Ammon's horn (tissue), 1 donor: ENCODE data around the gene SH2D7.

ENCODE experiments used
- DNase-seq: peaks from one replicate; pipeline ENCODE4 v3.0.0-alpha.2; 2016; ENCODE audit warnings: low spot score

SH2D7 gene

DNA sequence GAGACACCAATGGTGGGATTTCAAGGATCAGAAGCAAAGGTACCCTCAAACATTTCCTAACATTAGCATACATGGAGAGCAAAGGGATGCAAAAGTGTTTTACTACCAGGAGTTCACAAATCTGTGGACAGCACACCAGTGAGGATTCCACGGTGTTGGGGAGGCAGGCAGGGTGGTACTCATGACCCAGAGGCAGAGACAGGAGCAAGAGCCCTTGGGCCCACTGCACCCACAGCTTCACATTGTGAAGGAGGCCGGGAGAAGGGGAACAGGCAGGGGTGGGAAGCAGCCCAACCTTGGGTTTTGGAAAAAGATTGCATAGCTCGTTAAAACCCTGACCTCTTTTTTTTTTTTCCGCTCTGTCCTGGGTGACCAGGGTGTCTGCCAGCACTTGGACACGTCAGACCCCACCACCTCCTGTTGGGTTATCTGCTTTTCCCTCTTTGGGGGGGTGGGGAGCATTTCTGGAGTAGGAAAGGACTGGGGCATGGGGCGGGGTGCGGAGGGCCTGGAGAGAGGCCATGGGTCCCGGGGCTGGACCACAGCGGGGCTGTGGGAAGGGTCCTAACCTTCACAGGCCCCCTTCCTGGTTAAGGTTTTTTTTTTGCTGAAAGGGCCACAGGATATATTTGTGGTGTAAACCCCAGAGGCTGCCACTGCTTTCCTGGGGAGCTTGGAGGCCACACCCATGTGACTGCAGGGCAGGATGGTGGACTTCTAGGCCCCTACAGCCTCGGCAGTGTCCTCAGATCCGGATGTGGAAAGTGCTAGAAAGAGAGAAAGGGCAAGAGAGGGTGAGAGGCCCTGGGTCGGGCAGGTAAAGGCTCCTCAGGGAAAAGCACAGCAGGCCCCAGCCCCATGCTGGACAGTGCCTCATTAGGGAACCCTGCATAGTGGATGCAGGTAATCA lies 12.5 kb downstream of the SH2D7 start:
- no peak for DNase-seq

DNA sequence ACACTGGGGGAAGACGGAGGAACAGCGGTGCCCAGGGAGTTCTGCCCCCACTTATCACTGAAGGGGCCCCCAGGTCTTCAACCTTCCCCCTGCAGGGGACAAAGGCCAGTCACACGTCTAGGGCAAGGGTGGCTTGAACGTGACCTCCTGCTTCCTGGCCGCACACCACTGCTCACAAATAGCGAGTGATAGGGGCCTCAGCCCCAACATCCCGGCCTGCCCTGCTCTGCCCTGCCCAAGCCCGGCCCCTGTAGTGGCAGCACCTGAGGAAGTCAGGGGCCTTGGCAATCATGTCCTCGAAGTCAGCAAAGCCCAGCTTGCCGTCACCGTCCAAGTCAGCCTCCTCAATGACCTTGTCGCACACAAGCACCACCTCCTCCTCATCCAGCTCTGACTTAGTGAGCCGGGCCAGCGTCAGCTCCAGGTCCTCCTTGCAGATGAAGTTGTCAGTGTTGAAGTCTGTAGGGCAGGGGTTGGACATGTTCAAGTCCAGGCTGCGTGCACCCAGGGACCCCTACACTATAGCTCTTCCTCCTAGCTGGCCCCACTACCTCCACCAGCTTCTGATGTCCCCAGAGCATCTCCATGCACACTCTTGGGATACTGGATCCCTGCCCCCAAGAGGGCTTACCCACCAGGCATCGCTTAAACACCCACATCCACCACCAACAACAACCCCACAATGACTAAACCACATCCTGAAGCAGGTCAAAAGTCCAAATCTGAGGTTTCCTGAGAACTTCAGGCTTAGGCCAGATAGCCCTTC lies 13.3 kb downstream of the SH2D7 start:
- DNase-seq: no peak

DNA sequence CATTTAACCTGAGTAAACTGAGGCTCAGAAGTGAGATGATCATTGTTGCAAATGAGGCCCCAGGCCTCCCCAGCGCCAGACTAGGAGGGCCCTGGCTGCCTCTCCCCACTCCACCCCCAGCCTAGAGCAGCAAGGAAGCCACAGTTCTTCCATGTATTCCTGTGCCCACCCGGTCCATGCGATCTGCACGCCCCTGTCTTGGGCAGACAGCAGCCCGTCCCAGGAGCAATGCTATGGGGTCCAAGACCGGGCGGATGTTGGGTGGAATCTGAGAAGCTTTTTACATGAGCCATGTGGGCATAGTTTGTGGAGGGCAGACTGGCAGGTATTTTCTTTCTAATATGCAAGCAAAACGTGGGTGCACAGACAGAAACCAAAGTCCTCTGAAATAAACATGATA lies 15.1 kb downstream of the SH2D7 start:
- no peak for DNase-seq

DNA sequence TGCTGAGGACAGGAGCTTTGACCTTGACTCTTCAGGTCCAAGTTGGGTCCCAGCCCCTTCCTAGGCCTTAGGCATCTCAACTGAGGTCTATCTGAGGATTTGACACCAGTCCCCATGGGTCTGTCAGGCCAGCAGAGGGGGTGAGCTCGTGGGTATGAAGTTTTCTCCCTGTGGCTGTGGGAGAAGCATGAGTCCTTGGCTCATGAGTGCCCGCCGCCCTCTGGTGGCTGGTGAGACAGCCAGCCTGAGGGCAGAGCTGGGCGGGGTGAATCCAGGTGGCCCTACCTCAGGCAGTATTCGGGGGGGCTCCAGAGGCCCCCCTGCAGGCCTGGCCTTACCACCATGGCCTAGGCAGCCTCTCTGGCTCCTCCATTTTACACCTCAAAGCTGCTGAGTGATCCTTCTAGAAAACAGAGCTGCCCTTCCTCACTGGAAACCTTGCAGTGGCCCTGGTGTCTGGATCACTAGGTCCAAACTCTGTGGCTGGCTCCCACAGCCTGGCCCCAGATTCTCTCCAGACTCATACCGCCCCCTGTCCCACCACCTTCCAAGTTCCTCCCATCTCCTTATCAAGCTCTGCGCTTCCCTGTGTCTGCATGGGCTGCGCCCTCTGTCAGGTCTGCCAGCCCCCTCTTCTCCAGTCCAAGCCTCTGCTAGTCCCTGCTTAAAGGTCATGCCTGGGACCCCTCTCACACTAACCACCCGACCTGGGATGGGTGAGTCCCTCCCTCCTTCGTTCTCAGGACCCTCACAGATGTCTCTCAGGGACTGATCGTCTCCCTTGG lies 16.1 kb downstream of the SH2D7 start:
- peak; percentile 90 for DNase-seq

DNA sequence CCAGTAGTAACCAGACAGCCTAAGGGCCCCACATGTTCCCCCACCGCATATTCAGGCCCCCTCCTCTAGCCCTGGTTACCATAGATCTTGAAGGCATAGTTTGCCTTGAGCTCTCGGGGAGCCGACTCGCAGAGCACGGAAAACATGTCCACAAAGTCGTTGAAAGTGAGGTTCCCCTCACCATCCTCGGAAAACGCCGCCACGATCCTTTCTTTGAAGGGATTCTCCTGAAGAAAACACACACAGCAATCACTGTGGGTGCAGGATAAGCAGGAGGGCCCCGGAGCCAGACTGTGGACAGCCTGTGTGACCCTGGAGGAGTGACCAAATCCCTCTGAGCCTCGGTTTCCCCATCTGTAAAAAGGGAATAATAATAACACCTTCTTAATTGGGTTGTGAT lies 16.8 kb downstream of the SH2D7 start:
- no peak for DNase-seq

DNA sequence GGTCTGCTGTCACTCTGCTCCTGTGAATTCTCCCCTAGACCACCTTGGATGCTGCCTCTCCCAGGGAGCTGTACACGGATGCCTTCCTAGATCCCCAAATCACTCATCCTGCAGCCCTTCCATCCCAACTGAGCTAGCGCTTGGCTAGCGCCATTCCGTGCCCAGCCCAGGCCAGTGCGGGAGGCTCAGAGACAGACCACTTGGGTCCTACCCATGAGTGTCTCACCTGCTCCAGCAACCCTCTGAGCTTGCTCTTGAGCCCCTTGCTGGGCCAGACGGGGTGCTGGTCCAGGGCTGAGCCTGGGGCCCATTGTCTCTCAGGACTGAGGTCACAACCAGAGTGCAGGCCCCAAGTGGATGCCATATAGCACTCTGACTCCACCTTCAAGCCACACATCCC lies 17.7 kb downstream of the SH2D7 start:
- DNase-seq: no peak

DNA sequence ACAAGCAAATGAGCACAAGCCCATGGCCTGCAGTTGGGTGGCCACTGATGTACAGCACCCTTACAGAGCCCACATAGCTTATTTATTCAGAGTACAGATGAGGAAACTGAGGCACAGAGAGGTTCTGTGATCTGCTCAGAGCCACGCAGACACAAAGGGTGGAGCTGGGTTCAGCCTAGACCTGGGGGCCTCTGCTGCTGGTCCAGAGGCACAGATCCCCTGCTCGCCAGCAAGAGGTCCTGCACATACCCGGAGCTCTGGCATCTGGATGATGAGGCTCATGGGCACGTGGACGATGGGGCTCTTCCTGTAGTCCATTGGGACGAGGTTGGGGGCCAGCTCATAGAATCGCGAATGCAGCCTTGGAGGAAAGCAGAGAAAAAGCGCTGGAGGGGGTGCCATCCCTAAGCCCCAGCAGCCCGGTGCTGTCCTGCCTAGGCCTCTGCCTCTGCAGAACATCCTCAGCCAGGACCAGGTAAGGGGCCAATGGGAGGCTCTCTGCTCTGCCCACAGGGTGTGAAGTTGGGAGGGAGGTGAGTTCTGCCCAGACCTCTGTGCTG lies 18.6 kb downstream of the SH2D7 start:
- DNase-seq: no peak

DNA sequence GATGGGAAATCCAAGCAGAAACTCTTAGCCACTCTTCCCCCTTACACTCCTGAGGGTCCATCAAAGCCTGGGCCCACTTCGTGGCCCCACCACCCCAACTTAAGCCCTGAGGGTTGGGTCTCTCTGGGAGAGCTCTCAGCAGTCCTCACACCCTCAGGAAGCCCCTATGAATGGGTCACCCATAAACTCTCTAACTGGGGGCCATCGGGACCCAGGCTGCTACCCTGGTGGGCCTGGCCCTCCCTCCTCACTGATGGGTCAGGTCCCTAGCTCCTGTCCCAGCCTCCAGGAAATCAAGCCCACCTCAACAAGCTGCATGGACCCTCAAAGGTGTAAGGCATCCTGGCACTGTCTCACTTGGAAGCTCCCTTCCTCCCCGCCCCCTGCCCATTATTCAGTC lies 19.4 kb downstream of the SH2D7 start:
- DNase-seq: no peak

DNA sequence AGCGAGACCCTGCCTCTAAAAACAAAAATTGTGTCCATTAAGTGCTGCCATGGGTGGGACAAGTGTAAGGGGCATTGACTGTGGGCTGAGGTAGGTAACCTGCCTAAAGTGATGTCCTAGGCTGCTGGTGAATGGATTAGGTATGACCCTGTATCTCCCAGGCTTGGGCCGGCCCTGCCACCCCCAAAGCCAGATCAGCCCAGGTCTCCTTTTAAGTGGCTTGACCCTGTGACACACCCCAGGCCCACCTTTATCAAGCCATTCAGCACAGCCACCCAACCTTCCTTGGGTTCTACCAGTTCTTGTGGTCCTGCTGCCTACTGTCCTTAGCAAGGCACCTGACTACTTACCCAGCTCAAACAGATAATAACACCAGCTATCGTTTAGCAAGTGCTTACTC lies 20.2 kb downstream of the SH2D7 start:
- DNase-seq: no peak

DNA sequence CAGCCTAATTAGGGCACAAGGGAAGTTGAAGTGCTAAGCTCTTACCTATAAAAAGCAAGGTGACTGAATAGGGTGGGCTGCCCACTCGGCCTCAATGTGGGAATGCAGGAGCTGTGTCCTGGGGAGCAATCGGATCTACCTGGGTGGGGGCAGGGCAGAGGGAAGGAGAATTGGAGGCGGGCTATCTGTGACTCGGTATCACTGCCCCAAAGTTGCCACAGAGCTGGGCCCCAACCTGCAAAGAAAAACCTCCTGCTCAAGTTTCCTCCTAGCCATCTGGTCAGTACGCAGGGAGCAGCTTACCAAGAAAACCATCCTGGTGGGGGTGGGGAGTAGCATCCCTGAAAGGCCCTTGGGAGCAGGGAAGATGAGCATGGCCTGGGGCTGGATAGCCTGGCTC lies 28.2 kb downstream of the SH2D7 start:
- no peak for DNase-seq

DNA sequence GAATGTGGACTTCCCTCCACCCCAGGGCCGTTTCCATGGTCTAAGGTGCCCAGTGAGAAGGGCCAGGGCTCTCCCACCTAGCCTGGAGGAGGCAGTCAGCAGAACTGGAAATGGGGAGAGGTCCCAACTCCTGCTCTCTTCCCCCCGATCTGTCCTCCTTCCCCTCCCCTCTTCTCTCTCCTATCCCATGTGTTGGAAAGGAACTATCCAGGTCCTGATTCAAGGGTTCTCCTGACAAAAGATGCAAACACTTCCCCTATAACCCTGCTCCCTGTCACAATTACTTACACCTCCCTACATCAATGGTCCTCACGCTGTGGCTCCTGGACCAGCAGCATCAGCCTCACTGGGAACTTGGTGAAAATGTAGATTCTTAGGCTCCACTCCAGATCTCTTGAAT lies 32.9 kb downstream of the SH2D7 start:
- no peak for DNase-seq

DNA sequence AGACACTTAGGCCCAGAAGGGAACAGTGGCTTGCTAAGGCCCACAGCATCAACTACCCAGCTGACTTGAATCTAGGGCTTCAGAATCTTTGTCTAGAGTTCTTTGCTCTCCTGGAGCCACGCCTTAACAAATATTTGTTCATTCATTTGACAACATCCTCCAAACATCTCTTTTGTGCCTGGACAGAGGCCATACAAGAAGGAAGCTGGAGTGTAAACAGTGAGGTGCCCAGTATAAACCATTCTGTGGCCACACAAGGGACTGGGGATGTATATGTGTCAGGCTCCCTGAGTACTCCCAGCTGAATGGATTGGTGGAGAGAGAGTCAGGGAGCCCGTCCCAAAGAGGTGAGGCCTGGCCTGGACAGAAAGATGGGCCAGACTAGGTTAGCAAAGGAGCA lies 35.5 kb downstream of the SH2D7 start:
- DNase-seq: no peak

DNA sequence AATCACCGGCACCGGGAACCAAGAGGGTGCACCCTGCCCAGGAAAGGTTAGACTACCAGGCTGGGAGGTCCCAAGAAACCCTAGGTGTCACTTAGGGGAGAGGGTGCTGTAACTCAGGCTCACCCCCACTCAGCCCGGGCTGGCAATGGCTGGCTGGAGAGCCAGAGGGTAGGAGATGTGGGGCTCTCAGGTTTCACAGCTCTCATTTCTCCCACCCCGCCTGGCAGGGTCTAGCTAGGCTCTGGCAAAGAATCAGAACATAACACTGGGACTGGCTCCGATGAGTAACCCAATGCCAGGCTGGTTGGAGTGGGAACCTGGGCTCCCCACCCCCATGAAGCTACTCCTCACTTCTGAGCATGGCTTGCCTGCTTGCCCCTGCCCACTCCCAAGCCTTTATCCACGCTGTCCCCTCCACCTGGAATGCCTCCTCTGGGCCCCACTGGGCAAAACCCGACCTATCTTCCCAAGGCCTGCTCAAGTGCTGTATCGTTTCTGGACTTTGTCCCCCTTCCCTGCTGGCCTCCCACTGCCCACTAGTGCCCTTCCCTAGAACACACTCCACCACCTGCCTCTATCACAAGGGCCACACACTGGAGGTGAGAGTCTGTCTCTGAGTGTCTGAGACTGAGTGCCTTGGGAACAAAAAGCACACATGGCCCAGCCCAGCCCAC lies 36.9 kb downstream of the SH2D7 start:
- no peak for DNase-seq

DNA sequence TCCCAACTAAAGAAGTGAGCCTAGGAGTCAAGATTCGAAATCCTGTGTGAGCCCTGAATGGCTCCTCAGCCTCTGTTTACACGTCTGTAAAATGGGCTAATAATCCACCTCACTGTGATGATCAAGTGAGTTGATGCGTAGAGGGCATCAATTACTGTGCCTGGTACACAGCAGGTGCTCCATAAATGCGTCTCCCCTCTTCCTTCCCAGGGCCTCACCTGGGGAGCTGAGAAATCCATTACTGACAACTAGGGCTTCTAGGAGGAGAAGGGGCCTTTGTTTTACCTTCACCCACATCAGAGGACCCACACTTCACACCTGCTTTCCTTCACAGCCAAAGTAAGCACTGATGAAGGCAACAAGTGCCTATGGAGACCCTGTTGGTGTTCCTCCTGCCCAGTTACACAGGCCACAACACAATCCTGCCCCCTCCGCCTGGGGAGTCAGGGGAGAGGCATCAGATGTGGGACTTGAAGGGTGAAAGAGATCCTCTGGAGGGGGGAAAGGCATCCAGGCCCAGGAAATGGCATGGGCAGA lies 37.5 kb downstream of the SH2D7 start:
- DNase-seq: no peak

DNA sequence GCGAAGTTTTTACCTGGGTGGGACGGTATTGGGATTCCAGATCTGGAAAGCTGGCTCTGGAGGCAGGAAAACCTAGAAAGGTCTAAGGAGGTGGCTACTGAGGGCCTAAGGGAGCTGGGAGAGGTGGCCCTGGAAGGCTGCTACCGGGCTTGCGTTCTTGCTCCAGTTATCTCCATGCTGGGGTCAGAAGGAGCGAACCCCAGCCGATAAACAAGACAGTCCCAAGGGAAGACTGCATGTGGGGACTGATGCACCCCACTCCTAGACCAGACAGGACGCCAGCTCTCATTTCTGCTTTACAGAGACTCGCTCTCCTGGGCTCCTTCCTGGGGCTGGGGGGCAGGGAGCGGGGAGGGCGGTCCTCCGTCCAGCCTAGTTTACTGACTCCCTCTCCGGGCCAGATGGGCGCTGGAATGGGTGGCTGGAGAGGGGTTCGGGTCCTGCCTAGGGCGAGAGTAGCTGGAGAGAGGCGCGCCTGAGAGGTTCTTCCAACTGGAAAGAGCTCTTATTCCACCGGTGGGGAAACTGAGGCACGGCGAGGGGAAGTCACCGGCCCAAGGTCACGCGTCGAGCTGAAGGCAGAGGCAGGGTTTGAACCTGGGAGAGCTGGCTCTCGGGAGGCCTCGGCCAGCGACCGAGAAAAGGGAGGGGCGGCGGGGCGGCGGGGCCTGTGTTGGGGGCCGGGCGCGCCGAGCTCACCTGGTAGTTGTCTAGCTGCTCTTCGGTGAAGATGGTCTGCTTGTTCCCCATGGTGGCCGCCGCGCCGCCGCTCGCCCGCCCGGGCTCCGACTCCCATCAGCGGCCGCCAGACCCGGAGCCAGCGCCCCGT lies 38.3 kb downstream of the SH2D7 start:
- peak; percentile 21 for DNase-seq

DNA sequence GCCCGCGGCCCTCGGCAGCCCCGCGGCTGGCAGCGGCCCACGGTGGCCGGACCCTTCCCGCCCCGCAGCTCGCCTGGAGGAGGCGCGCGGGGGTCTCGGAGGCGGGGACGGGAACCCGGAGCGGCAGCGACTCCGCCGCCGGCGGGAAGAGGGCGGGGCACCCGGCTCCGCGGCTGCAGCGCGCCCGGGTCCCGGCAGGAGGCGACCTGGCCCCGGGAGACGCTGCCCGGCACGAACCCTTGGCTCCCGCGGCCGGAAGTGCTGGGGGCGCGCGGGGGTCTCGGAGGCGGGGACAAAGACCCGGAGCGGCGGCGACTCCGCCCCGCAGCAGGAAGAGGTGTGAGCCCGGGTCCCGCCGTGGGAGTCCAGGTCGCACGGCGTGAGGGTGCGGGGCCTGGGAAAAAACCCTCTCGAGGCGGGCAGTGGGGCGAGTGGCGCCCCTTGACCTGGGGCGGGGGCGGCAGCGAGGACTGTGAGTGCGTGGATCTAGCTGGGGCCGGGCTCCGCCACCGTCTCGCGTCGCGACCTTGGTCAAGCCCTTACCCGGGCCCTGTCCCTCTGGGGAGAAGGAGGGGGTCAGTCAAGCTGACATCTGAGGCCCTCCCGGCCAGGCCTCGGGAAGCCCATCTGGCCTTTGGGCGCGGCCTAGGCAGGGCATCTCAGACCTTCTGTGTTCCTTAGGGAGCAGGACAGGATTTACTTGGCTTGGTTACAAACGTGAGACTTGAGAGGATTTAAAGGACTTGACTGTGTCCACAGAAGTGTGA lies 39.1 kb downstream of the SH2D7 start, which contains the start of gene CIB2:
TSS of gene CIB2 (minus strand) at position 151 of the 767 bp plus-strand sequence. CDS start 230 bp downstream, outside the sequence.
- peak; percentile 60 for DNase-seq

DNA sequence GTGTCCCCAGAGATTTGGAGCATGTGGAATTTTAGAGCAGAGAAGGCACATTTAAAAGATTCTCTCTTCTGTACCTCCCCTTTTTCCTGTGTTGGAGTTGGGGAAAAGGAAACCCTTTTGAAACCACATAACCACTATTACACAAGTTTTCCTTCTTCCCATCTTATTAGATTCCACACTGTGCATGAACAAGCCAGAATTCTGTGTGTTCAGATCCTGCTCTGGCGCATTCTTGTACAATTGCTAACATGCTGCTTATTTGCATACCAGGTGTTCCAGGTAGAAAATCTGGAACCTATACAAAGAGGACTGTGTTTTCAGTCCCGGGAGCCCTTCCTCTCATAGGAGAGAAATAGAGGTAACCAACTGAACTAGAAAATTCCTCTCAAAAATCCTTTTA lies 41.4 kb downstream of the SH2D7 start:
- DNase-seq: no peak

DNA sequence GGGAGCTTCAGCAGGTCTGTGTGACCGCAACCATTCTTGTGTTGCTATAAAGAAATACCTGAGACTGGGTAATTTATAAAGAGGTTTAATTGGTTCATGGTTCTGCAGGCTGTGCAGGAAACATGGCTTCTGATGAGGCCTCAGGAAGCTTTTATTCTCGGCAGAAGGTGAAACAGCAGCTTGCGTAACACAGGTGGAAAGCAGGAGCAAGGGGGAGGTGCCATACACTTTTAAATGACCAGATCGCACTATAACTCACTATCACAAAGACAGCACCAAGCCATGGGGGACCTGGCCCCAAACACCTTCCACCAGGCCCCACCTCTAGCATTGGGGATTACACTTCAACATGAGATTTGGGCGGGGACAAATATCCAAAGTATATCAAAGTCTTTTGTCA lies 47.2 kb downstream of the SH2D7 start:
- DNase-seq: no peak

DNA sequence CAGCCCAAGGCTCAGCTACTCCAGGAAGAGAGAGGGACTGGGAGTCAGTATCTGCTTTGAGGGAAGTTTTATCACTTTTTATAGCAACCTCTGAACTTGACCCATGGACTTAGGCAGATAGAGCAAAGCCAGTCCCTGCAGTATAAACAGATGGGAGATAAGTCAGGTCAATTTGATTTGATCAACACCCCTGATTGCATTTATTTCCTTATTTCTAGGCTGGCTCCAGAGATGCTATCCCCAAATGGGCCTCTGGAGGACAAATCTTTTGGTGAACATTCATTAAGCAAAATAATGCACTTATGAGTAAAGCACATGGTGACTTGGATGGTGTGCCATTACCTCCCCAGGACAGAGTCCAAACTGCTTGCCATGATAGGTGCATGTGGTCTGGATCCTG lies 47.9 kb downstream of the SH2D7 start:
- no peak for DNase-seq

DNA sequence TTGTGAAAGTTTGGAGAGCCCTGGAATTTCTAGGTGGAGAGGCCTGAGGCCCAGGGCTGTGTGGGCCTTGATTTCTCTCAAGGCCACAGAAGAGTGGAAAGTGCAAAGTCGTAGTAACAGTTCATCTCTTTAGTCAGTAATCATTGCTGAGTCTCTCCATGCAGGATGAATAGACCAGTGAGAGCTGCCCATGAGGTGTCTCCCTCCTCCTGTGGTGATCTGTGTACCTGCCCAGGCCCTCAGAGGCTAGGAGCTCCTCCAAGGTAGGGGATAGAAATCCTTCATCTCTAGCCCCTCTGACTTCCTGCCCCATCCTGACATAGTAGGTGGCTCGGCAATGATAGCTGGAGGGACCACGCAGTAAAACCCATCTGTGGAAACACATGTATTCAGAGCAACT lies 50.0 kb downstream of the SH2D7 start:
- DNase-seq: no peak
